ENCODE data around the gene COL20A1. TPM values are rescaled to one million over a fixed set of nuclear protein-coding genes. Genes with fewer than 3 reads are reported as not detected.

COL20A1 gene
- total RNA-seq, 1 experiment from 2014 or later = 0.23 TPM

DNA sequence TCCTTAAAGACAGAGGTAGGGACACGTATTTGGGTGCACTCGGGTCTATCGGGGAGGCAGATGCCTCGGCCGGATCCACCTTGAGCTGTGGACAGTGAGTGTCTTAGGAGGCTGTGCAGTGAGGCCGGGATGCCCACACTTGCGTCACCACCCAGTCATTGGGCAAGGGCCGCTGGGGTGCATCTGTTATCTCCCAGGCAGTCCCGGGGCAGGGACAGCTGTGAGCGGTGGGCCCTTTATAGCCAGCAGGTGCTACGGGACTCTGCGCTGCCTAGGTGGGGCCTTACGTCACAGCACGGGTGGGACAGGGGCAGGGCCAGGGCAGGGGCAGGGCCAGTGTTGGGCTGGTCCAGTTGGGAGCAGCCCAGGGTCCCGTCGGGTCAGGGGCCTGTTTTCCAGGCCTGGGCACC lies 689 bp upstream of the COL20A1 start:
- in situ Hi-C loops (cut with HindIII; ENCODE audit: low pct_unique_long_range_greater_than_20kb, low sequenced_read_pairs) = loop anchor here (25.0 kb wide), 1 partner anchor 95 kb away; no protein-coding TSS in a partner anchor

DNA sequence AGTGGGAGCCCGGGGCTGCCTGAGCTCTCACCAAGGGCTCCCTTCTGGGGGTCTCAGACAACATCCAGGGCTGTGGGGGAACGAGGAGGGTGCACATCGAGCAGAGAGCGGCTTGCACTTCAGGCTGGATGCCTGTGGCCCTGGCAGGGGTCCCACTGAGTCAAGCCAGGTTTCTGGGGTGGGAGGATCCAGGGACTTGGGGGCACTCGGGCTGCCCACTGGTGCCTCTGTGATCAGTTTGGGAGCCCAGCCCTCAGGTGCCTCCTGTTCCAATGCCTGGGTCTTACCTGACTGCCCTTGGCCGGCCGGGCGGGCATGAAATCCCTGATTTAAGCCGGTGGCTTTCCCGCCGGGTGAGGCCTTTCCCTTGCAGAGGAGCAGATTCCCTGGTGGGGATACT lies 470 bp downstream of the COL20A1 start:
- ChIA-PET CTCF (no interaction called here), POLR2A (no interaction called here)
- H3K36me3 ChIP-seq (ENCODE audit: control insufficient read depth, insufficient read depth, low read length) = no peaks in the 10 kb centered on the region
- H3K9me3 ChIP-seq (ENCODE audit: control insufficient read depth, insufficient read depth, low read depth, low read length) = no peaks in the 10 kb centered on the region
- H3K4me1 ChIP-seq (ENCODE audit: control insufficient read depth, insufficient read depth, low read length) = peaks cover 13% of the 10 kb centered on the region
- H3K27ac ChIP-seq (ENCODE audit: low read length) = no peak overlapping the region
- DNase-seq (ENCODE audit: low read depth, low spot score) (no peak), ATAC-seq (no peak)
- no TSS peak for BruUV-seq (replicated peaks)
- no peaks in the 10 kb centered on the region for H3K27me3 ChIP-seq (ENCODE audit: control insufficient read depth, insufficient read depth, low read length)
- in situ Hi-C loops (cut with HindIII; ENCODE audit: low pct_unique_long_range_greater_than_20kb, low sequenced_read_pairs) (loop anchor here (25.0 kb wide), 1 partner anchor 94 kb away; no protein-coding TSS in a partner anchor), intact Hi-C loops (cut with micrococcal nuclease; ENCODE audit: unreplicated experiment) (loop anchor here (5.0 kb wide), 1 partner anchor 71 kb away; no protein-coding TSS in a partner anchor)
- TF ChIP-seq, protein P1, sequence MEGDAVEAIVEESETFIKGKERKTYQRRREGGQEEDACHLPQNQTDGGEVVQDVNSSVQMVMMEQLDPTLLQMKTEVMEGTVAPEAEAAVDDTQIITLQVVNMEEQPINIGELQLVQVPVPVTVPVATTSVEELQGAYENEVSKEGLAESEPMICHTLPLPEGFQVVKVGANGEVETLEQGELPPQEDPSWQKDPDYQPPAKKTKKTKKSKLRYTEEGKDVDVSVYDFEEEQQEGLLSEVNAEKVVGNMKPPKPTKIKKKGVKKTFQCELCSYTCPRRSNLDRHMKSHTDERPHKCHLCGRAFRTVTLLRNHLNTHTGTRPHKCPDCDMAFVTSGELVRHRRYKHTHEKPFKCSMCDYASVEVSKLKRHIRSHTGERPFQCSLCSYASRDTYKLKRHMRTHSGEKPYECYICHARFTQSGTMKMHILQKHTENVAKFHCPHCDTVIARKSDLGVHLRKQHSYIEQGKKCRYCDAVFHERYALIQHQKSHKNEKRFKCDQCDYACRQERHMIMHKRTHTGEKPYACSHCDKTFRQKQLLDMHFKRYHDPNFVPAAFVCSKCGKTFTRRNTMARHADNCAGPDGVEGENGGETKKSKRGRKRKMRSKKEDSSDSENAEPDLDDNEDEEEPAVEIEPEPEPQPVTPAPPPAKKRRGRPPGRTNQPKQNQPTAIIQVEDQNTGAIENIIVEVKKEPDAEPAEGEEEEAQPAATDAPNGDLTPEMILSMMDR (IDR thresholded peaks at IDR 0.05) = no peak
- TF ChIP-seq SIN3A (IDR thresholded peaks at IDR 0.05; ENCODE audit: borderline replicate concordance, insufficient read depth, low read depth, low read length) = no peak
- TF ChIP-seq TCF7L2 (IDR thresholded peaks at IDR 0.05; ENCODE audit: low read depth, low read length) = no peak
- TF ChIP-seq, protein P2, sequence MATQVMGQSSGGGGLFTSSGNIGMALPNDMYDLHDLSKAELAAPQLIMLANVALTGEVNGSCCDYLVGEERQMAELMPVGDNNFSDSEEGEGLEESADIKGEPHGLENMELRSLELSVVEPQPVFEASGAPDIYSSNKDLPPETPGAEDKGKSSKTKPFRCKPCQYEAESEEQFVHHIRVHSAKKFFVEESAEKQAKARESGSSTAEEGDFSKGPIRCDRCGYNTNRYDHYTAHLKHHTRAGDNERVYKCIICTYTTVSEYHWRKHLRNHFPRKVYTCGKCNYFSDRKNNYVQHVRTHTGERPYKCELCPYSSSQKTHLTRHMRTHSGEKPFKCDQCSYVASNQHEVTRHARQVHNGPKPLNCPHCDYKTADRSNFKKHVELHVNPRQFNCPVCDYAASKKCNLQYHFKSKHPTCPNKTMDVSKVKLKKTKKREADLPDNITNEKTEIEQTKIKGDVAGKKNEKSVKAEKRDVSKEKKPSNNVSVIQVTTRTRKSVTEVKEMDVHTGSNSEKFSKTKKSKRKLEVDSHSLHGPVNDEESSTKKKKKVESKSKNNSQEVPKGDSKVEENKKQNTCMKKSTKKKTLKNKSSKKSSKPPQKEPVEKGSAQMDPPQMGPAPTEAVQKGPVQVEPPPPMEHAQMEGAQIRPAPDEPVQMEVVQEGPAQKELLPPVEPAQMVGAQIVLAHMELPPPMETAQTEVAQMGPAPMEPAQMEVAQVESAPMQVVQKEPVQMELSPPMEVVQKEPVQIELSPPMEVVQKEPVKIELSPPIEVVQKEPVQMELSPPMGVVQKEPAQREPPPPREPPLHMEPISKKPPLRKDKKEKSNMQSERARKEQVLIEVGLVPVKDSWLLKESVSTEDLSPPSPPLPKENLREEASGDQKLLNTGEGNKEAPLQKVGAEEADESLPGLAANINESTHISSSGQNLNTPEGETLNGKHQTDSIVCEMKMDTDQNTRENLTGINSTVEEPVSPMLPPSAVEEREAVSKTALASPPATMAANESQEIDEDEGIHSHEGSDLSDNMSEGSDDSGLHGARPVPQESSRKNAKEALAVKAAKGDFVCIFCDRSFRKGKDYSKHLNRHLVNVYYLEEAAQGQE (IDR thresholded peaks at IDR 0.05; ENCODE audit: insufficient read depth in 1 of 2, low read depth in 2 of 2, low read length in 1 of 2) = no peak
- TF ChIP-seq POLR2AphosphoS5 (IDR thresholded peaks at IDR 0.05; ENCODE audit: low read depth, low read length) = no peak
- no peak overlapping the region for H3K4me3 ChIP-seq (ENCODE audit: low read depth in 2 of 2, low read length in 2 of 2)

More for the DNA sequence above, 689 bp upstream of the COL20A1 start:
- POLR2A ChIA-PET = no interaction called here
- Histone ChIP-seq H3K4me3 (ENCODE audit: low read depth in 2 of 2, low read length in 2 of 2) (no peak overlapping the region), H3K36me3 (ENCODE audit: control insufficient read depth, insufficient read depth, low read length) (no peaks in the 10 kb centered on the region), H3K27ac (ENCODE audit: low read length) (no peak overlapping the region), H3K9me3 (ENCODE audit: control insufficient read depth, insufficient read depth, low read depth, low read length) (no peaks in the 10 kb centered on the region), H3K27me3 (ENCODE audit: control insufficient read depth, insufficient read depth, low read length) (no peaks in the 10 kb centered on the region), H3K4me1 (ENCODE audit: control insufficient read depth, insufficient read depth, low read length) (peaks cover 13% of the 10 kb centered on the region)
- CTCF ChIA-PET = interaction anchor here (0.6 to 2.4 kb wide), 2 partner anchors 69 to 89 kb away, joined by 3 to 13 read pairs; no protein-coding TSS in a partner anchor
- DNase-seq (ENCODE audit: low read depth, low spot score) = no peak
- BruUV-seq (replicated peaks) = no TSS peak
- intact Hi-C loops (cut with micrococcal nuclease; ENCODE audit: unreplicated experiment) = loop anchor here (5.0 kb wide), 1 partner anchor 70 kb away; no protein-coding TSS in a partner anchor
- TF ChIP-seq POLR2AphosphoS5 (IDR thresholded peaks at IDR 0.05; ENCODE audit: low read depth, low read length) (no peak), SIN3A (IDR thresholded peaks at IDR 0.05; ENCODE audit: borderline replicate concordance, insufficient read depth, low read depth, low read length) (no peak), TCF7L2 (IDR thresholded peaks at IDR 0.05; ENCODE audit: low read depth, low read length) (no peak)
- TF ChIP-seq, protein P1 (IDR thresholded peaks at IDR 0.05) = no peak
- TF ChIP-seq, protein P2 (IDR thresholded peaks at IDR 0.05; ENCODE audit: insufficient read depth in 1 of 2, low read depth in 2 of 2, low read length in 1 of 2) = no peak
- ATAC-seq = no peak
